RWPE2 (cell line): ENCODE measurements around the gene COL21A1.

Experiments used
- ATAC-seq: fragments of 200-7000 bp; cut with Tn5 transposase; 3 replicates; pipeline ENCODE4 v1.9.1; 2021; ENCODE audit warnings: low read depth
- DNase-seq: peaks from one replicate; pipeline ENCODE4 v3.0.0-alpha.2; 2020; ENCODE audit warnings: low spot score
- H3K27ac ChIP-seq: fragments of 450-650 bp; 2 replicates; pipeline ENCODE4 v1.5.1; 2017; ENCODE audit warnings: mild to moderate bottlenecking; ENCODE audit not compliant: poor library complexity, severe bottlenecking
- H3K27me3 ChIP-seq: fragments of 250-450 bp; sonication (Bioruptor Pico); 2 replicates; pipeline ENCODE4 v1.5.1; 2021; ENCODE audit warnings: mild to moderate bottlenecking, moderate library complexity; ENCODE audit not compliant: insufficient read depth, poor library complexity, severe bottlenecking
- H3K36me3 ChIP-seq: fragments of 250-450 bp; sonication (Bioruptor Pico); 2 replicates; pipeline ENCODE4 v1.5.1; 2020; ENCODE audit warnings: low read depth, mild to moderate bottlenecking, moderate library complexity
- H3K4me1 ChIP-seq: fragments of 250-450 bp; sonication (Bioruptor Pico); 2 replicates; pipeline ENCODE4 v1.5.1; 2021; ENCODE audit warnings: mild to moderate bottlenecking, moderate library complexity; ENCODE audit not compliant: insufficient read depth, poor library complexity, severe bottlenecking
- H3K4me3 ChIP-seq: fragments of 250-450 bp; sonication (Bioruptor Pico); 2 replicates; pipeline ENCODE4 v1.5.1; 2021; ENCODE audit warnings: mild to moderate bottlenecking, moderate library complexity; ENCODE audit not compliant: severe bottlenecking
- H3K9me3 ChIP-seq: fragments of 250-450 bp; sonication (Bioruptor Pico); 2 replicates; pipeline ENCODE4 v1.5.1; 2021; ENCODE audit warnings: mild to moderate bottlenecking, moderate library complexity; ENCODE audit not compliant: severe bottlenecking
- CTCF ChIP-seq: fragments of 450-650 bp; IDR thresholded peaks from one replicate; pipeline ENCODE4 v1.5.1; 2017; ENCODE audit warnings: mild to moderate bottlenecking, moderate library complexity; ENCODE audit not compliant: poor library complexity, severe bottlenecking

COL21A1 gene

GRCh38 chr6:56151609-56152224 is 95.7 kb downstream of the COL21A1 start:
- no peak for DNase-seq
- no peak for TF ChIP-seq CTCF
- H3K9me3 ChIP-seq: peaks cover 5% of the 10 kb centered on the region
- H3K4me3 ChIP-seq: no peak overlapping the region
- H3K4me1 ChIP-seq: no peaks in the 10 kb centered on the region
- H3K27me3 ChIP-seq: no peaks in the 10 kb centered on the region
- no peak overlapping the region for H3K27ac ChIP-seq
- no peak for ATAC-seq
- H3K36me3 ChIP-seq: no peaks in the 10 kb centered on the region

- no peak for DNase-seq
- ATAC-seq: no peak
- no peaks in the 10 kb centered on the region for H3K36me3 ChIP-seq
- peaks cover 22% of the 10 kb centered on the region for H3K4me1 ChIP-seq
- H3K27me3 ChIP-seq: no peaks in the 10 kb centered on the region
- no peak for TF ChIP-seq CTCF
- H3K4me3 ChIP-seq: no peak overlapping the region
- H3K27ac ChIP-seq: no peak overlapping the region
- H3K9me3 ChIP-seq: no peaks in the 10 kb centered on the region
These were observed 98.7 kb downstream of the COL21A1 start for GRCh38 chr6:56148488-56149186.

- H3K9me3 ChIP-seq: no peaks in the 10 kb centered on the region
- no peak overlapping the region for H3K4me3 ChIP-seq
- H3K4me1 ChIP-seq: peaks cover 22% of the 10 kb centered on the region
- no peak for TF ChIP-seq CTCF
- DNase-seq: no peak
- no peaks in the 10 kb centered on the region for H3K36me3 ChIP-seq
- no peak overlapping the region for H3K27ac ChIP-seq
- no peaks in the 10 kb centered on the region for H3K27me3 ChIP-seq
- no peak for ATAC-seq
These were observed 99.6 kb downstream of the COL21A1 start for GRCh38 chr6:56147766-56148165.

- Histone ChIP-seq H3K36me3 (no peaks in the 10 kb centered on the region), H3K4me3 (no peak overlapping the region), H3K9me3 (no peaks in the 10 kb centered on the region), H3K4me1 (peaks cover 22% of the 10 kb centered on the region), H3K27ac (no peak overlapping the region), H3K27me3 (no peaks in the 10 kb centered on the region)
- no peak for TF ChIP-seq CTCF
- ATAC-seq: no peak
- no peak for DNase-seq
These were observed 101.3 kb downstream of the COL21A1 start for GRCh38 chr6:56146086-56146485.

- H3K27me3 ChIP-seq: no peaks in the 10 kb centered on the region
- no peak overlapping the region for H3K4me3 ChIP-seq
- TF ChIP-seq CTCF: no peak
- H3K27ac ChIP-seq: no peak overlapping the region
- no peaks in the 10 kb centered on the region for H3K9me3 ChIP-seq
- ATAC-seq (no peak), DNase-seq (no peak)
- H3K36me3 ChIP-seq: no peaks in the 10 kb centered on the region
- H3K4me1 ChIP-seq: peaks cover 22% of the 10 kb centered on the region
These were observed 101.8 kb downstream of the COL21A1 start for GRCh38 chr6:56145616-56146015.
